ENCODE measurements around the gene CEP295NL.

DNA sequence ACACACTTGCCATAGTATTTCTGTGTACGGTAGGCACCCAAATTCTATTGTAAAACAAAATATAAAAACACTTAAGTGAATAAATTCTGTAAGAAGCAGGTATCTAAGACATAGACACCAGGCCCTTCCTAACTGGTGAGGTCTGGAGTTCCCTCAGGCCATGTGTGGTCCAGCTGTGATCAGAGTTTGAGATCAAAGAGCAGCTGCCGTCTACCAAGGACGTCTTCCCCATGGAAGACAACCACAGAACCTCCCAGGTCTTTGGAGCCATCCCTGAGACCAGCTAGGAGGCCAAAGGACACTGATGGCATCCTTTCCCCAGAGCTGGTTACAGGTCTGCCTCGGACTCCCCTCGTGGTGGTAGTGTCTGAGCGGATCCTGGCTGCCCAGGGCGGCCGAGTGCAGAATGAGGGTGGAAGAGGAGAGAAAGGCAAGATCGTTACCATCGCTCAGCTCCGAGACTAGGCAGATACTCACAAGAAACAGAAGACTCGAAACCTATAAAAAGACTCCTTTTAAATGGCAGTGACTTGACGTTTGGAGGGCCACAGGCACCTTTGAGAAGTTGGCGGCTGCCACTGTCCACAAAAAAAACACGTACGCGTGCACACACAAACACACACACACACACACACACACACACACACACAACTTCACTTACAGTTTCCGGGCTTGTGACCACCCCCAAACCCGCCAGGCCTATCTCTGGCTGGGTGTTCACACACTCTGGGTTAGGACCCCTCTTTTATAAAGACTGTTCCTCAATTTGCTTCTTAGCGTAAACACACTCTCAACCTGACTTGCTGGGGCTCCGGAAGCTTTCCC, 14.7 kb upstream of the CEP295NL start:
- TF ChIP-seq, protein P1, sequence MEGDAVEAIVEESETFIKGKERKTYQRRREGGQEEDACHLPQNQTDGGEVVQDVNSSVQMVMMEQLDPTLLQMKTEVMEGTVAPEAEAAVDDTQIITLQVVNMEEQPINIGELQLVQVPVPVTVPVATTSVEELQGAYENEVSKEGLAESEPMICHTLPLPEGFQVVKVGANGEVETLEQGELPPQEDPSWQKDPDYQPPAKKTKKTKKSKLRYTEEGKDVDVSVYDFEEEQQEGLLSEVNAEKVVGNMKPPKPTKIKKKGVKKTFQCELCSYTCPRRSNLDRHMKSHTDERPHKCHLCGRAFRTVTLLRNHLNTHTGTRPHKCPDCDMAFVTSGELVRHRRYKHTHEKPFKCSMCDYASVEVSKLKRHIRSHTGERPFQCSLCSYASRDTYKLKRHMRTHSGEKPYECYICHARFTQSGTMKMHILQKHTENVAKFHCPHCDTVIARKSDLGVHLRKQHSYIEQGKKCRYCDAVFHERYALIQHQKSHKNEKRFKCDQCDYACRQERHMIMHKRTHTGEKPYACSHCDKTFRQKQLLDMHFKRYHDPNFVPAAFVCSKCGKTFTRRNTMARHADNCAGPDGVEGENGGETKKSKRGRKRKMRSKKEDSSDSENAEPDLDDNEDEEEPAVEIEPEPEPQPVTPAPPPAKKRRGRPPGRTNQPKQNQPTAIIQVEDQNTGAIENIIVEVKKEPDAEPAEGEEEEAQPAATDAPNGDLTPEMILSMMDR (IDR thresholded peaks at IDR 0.05), result no peak
- TF ChIP-seq POLR2A (IDR thresholded peaks at IDR 0.05), result no peak
